H1 (cell line): ENCODE measurements around the gene CFAP141. TPM values are rescaled to one million over a fixed set of nuclear protein-coding genes. Genes with fewer than 3 reads are reported as not detected.
A peak's percentile ranks its signal among the peaks of the same experiment; 100 is the strongest.

Experiments
- ASH2L ChIP-seq: fragments of 200-600, 300-600 bp; sonication (generic); IDR thresholded peaks from one replicate; pipeline ENCODE4 v1.7.1; 2017; ENCODE audit warnings: low read length
- FOSL1 ChIP-seq: IDR thresholded peaks from 2 replicates; pipeline ENCODE4 v1.6.1; 2011; ENCODE audit warnings: mild to moderate bottlenecking, low read depth, low read length, moderate library complexity; ENCODE audit not compliant: insufficient read depth
- HDAC2 ChIP-seq, 2 experiments: fragments of 300-600 bp in 1 of 2; sonication (generic) in 1 of 2; IDR thresholded peaks; 2 replicates each; pipeline ENCODE4 v1.6.1; 2011 to 2012; ENCODE audit warnings: low read depth in 2 of 2, low read length in 2 of 2, mild to moderate bottlenecking in 2 of 2, moderate library complexity in 2 of 2, borderline replicate concordance in 1 of 2, inconsistent platforms in 1 of 2
- RAD21 ChIP-seq, 2 experiments: IDR thresholded peaks in 1 of 2; conservative IDR thresholded peaks in 1 of 2; 2 replicates each; pipeline ENCODE4 v1.6.1; 2011; ENCODE audit warnings: low read depth in 2 of 2, low read length in 2 of 2, improper control_type of control experiment in 1 of 2, inconsistent platforms in 1 of 2, mild to moderate bottlenecking in 1 of 2, moderate library complexity in 1 of 2
- SP4 ChIP-seq: IDR thresholded peaks from 2 replicates; pipeline ENCODE4 v1.6.1; 2012; ENCODE audit warnings: low read length, inconsistent platforms
- TAF1 ChIP-seq: IDR thresholded peaks from 2 replicates; pipeline ENCODE4 v1.6.1; 2011; ENCODE audit warnings: mild to moderate bottlenecking, low read depth, low read length
- ZNF274 ChIP-seq: IDR thresholded peaks from 2 replicates; pipeline ENCODE4 v1.7.0; 2012; ENCODE audit warnings: low read length, borderline replicate concordance; ENCODE audit errors: extremely low read depth
- polyA plus RNA-seq, 7 experiments: library from polyadenylated mRNA; depleted of rRNA in 3 of 7; stranded (reverse) in 5 of 7; unstranded in 2 of 7; fragments of >200 nt in 5 of 7; fragments of 200-250 nt in 2 of 7; gene quantifications; 1 replicate in 5 of 7; 2 replicates in 1 of 7; 4 replicates in 1 of 7; pipeline versions ENCODE4 v1.2.1 to v1.2.3, GENCODE V29; 2011 to 2013; ENCODE audit warnings: missing spikeins in 2 of 7, mixed read lengths in 2 of 7
- total RNA-seq: library from RNA; stranded (reverse); fragmentation: NEBNext Ultra II Directional; extraction: Animal tissue kit (Norgen Biotek cat#: 25700); gene quantifications from 2 replicates; pipeline ENCODE4 v1.2.1, GENCODE V29; 2021
- TF ChIP-seq, protein P1 (sequence below): IDR thresholded peaks from 2 replicates; pipeline ENCODE4 v1.6.1; 2012; ENCODE audit warnings: inconsistent platforms
- TF ChIP-seq, protein P2 (sequence below): IDR thresholded peaks from 2 replicates; pipeline ENCODE4 v1.6.1; 2012; ENCODE audit warnings: inconsistent platforms

Gene CFAP141
- total and polyA plus RNA-seq, 2 of the 8 experiments (the other 6 are each of a cell fraction or from before 2014, with no cell fraction given), result not detected

DNA sequence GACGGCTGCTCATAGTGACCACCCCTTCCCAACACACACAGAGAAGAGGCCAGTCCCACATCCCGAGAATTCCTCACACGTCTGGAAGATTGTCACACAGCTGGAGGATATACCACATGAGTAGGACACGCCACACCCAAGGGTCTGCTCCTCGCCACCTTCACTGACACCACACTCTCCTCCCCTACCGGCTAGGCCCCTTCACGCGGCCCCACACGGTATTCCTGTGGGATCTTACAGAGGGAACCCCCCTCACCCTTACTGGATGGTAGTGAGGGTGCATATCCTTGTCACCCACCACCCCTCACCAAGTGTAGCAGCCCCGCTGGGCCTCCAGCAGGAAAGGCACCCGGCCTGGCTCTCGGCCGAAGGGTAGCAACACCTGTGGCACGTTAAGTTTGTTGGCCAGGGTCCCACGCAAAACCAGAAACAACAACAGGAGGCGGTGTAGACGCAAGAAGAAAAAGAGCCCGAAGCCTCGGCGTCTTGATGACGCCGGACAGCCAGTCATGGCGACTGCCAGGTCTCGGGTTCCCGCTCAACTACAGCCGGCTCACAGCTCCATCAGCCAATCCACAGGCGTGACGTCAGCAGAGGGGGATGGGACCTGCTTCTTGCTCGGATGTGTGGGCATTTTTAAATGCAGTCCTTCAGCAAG lies 51.5 kb downstream of the CFAP141 start, which contains the start of gene NUP210L (continued):
- TF ChIP-seq RAD21 (IDR thresholded peaks at IDR 0.05 in 1 of 2, conservative IDR thresholded peaks at IDR 0.05 in 1 of 2; ENCODE audit: low read depth in 2 of 2, low read length in 2 of 2), result peak in 1 of 2 experiments; percentile 12; a peak in 1 of 4 replicates
- no peak for TF ChIP-seq ZNF274
- no peak for TF ChIP-seq FOSL1
- no peak for TF ChIP-seq SP4
- TF ChIP-seq ASH2L, result peak; percentile 23
- 0 out of 2 replicates have a peak, but pooled peaks have one; percentile 25 for TF ChIP-seq TAF1
- no peak for TF ChIP-seq HDAC2 (IDR thresholded peaks at IDR 0.05; ENCODE audit: borderline replicate concordance in 1 of 2, low read depth in 2 of 2, low read length in 2 of 2)
- TF ChIP-seq, protein P1, sequence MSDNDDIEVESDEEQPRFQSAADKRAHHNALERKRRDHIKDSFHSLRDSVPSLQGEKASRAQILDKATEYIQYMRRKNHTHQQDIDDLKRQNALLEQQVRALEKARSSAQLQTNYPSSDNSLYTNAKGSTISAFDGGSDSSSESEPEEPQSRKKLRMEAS, result peak; percentile 78
- TF ChIP-seq, protein P2, sequence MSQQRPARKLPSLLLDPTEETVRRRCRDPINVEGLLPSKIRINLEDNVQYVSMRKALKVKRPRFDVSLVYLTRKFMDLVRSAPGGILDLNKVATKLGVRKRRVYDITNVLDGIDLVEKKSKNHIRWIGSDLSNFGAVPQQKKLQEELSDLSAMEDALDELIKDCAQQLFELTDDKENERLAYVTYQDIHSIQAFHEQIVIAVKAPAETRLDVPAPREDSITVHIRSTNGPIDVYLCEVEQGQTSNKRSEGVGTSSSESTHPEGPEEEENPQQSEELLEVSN, result peak; percentile 97
